ENCODE results near the gene UBE2E2.

Gene UBE2E2

DNA sequence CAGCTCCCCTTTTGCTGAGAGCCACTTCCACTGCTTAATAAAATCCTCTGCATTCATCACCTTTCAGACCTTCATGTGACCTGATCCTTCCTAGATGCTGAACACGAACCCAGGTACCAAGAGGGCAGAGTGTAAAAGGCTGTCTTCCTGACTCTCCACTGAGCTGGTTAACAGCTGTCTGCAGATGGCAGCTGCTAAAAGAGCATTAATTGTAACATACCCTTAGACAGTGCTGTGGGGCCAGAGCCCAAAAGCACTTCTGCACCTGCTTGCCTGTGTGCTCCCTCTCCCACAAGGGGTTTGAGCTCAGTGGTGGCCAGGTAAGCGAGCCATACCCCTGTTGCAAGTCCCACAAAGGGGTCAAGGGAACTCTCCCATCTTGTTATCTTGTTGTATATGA, 187.3 kb downstream of the UBE2E2 start:
- TF ChIP-seq, protein P1, sequence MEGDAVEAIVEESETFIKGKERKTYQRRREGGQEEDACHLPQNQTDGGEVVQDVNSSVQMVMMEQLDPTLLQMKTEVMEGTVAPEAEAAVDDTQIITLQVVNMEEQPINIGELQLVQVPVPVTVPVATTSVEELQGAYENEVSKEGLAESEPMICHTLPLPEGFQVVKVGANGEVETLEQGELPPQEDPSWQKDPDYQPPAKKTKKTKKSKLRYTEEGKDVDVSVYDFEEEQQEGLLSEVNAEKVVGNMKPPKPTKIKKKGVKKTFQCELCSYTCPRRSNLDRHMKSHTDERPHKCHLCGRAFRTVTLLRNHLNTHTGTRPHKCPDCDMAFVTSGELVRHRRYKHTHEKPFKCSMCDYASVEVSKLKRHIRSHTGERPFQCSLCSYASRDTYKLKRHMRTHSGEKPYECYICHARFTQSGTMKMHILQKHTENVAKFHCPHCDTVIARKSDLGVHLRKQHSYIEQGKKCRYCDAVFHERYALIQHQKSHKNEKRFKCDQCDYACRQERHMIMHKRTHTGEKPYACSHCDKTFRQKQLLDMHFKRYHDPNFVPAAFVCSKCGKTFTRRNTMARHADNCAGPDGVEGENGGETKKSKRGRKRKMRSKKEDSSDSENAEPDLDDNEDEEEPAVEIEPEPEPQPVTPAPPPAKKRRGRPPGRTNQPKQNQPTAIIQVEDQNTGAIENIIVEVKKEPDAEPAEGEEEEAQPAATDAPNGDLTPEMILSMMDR (conservative IDR thresholded peaks at IDR 0.05; ENCODE audit: low read length) = no peak
- no peak for TF ChIP-seq EZH2phosphoT487 (IDR thresholded peaks at IDR 0.05; ENCODE audit: borderline replicate concordance)
- Histone ChIP-seq H3K4me1 (ENCODE audit: insufficient read depth, low read length, poor library complexity, severe bottlenecking) (peaks cover 11% of the 10 kb centered on the region), H3K4me2 (ENCODE audit: low read depth, low read length, poor library complexity, severe bottlenecking) (no peak overlapping the region), H3K9ac (ENCODE audit: low read depth, low read length, poor library complexity, severe bottlenecking) (no peak overlapping the region), H3F3A (ENCODE audit: low read depth) (no peaks in the 10 kb centered on the region), H3K79me2 (ENCODE audit: insufficient read depth, low read length) (no peaks in the 10 kb centered on the region), H4K20me1 (ENCODE audit: insufficient read depth, low read length, poor library complexity, severe bottlenecking) (no peaks in the 10 kb centered on the region), H3K4me3 (ENCODE audit: low read length, poor library complexity, severe bottlenecking) (no peak overlapping the region), H3K9me2 (replicated peaks; ENCODE audit: low read depth, low read length) (no peaks in the 10 kb centered on the region), H3K36me3 (ENCODE audit: insufficient read depth, low read length) (no peaks in the 10 kb centered on the region), H3K27me3 (ENCODE audit: insufficient read depth, low read length, poor library complexity, severe bottlenecking) (no peaks in the 10 kb centered on the region), H3K9me3 (ENCODE audit: insufficient read depth, low read depth, low read length) (no peaks in the 10 kb centered on the region), H2AFZ (ENCODE audit: low read length) (no peak overlapping the region)

DNA sequence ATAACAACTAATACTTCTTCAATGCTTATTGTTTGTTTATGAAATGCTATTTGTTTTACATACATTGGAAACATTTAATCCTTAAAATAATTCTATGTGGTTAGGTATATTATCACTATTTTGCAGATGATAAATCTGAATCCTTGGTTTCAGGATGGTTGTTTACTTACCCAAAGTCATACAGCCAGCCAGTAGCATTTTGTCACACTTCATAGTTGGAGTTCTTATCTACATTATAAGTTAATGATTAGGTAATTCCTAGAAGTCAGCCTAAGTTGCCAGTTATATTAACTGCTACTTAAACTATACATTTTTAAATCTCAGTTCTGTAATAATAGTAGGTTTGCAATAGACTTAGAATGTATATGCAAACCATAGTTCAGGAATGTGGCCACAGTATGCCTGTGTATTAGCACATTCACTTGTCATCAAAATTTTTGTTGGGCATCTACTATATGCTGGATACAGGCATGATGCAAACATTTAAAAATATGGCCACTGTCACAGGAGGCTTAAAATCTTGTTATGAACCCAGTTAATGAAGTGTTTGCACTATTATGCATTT, 187.9 kb downstream of the UBE2E2 start:
- Histone ChIP-seq H3K9ac (ENCODE audit: low read depth, low read length, poor library complexity, severe bottlenecking) (no peak overlapping the region), H3K36me3 (ENCODE audit: insufficient read depth, low read length) (no peaks in the 10 kb centered on the region), H4K20me1 (ENCODE audit: insufficient read depth, low read length, poor library complexity, severe bottlenecking) (no peaks in the 10 kb centered on the region), H3K9me3 (ENCODE audit: insufficient read depth, low read depth, low read length) (no peaks in the 10 kb centered on the region), H3K4me3 (ENCODE audit: low read length, poor library complexity, severe bottlenecking) (no peak overlapping the region), H3K27me3 (ENCODE audit: insufficient read depth, low read length, poor library complexity, severe bottlenecking) (no peaks in the 10 kb centered on the region), H3K79me2 (ENCODE audit: insufficient read depth, low read length) (no peaks in the 10 kb centered on the region), H3K9me2 (replicated peaks; ENCODE audit: low read depth, low read length) (no peaks in the 10 kb centered on the region), H3K4me1 (ENCODE audit: insufficient read depth, low read length, poor library complexity, severe bottlenecking) (peaks cover 11% of the 10 kb centered on the region), H3K4me2 (ENCODE audit: low read depth, low read length, poor library complexity, severe bottlenecking) (no peak overlapping the region), H3F3A (ENCODE audit: low read depth) (no peaks in the 10 kb centered on the region), H2AFZ (ENCODE audit: low read length) (no peak overlapping the region)
- TF ChIP-seq EZH2phosphoT487 (IDR thresholded peaks at IDR 0.05; ENCODE audit: borderline replicate concordance) = no peak
- TF ChIP-seq, protein P1 (conservative IDR thresholded peaks at IDR 0.05; ENCODE audit: low read length) = no peak

DNA sequence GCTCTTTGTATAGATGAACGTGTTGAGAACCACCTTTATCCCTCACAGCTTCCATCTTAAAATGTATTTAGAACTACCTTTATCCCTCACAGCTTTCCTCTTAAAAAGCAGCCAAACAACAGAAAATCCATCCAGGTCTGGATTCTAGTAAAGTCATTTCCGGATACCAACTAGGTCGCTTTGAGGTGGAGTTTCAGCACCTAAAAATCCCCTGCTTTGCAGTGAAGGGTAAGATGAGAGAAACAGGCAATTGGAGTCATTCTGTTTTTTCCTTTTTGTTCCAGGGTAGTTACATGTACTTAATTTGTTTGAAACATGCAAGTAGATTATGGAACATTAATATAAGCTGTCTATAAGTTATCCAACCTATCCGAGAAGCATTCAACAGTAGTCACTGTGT, 192.0 kb downstream of the UBE2E2 start:
- TF ChIP-seq EZH2phosphoT487 (IDR thresholded peaks at IDR 0.05; ENCODE audit: borderline replicate concordance) = no peak
- Histone ChIP-seq H3K27me3 (ENCODE audit: insufficient read depth, low read length, poor library complexity, severe bottlenecking) (no peaks in the 10 kb centered on the region), H3K4me1 (ENCODE audit: insufficient read depth, low read length, poor library complexity, severe bottlenecking) (peaks cover 27% of the 10 kb centered on the region), H3K9ac (ENCODE audit: low read depth, low read length, poor library complexity, severe bottlenecking) (no peak overlapping the region), H3K9me3 (ENCODE audit: insufficient read depth, low read depth, low read length) (no peaks in the 10 kb centered on the region), H3F3A (ENCODE audit: low read depth) (no peaks in the 10 kb centered on the region; the same call in 1 of the 2 replicates), H3K36me3 (ENCODE audit: insufficient read depth, low read length) (no peaks in the 10 kb centered on the region), H4K20me1 (ENCODE audit: insufficient read depth, low read length, poor library complexity, severe bottlenecking) (no peaks in the 10 kb centered on the region), H3K4me2 (ENCODE audit: low read depth, low read length, poor library complexity, severe bottlenecking) (no peak overlapping the region), H3K9me2 (replicated peaks; ENCODE audit: low read depth, low read length) (no peaks in the 10 kb centered on the region), H3K4me3 (ENCODE audit: low read length, poor library complexity, severe bottlenecking) (no peak overlapping the region), H3K79me2 (ENCODE audit: insufficient read depth, low read length) (no peaks in the 10 kb centered on the region), H2AFZ (ENCODE audit: low read length) (no peak overlapping the region)

DNA sequence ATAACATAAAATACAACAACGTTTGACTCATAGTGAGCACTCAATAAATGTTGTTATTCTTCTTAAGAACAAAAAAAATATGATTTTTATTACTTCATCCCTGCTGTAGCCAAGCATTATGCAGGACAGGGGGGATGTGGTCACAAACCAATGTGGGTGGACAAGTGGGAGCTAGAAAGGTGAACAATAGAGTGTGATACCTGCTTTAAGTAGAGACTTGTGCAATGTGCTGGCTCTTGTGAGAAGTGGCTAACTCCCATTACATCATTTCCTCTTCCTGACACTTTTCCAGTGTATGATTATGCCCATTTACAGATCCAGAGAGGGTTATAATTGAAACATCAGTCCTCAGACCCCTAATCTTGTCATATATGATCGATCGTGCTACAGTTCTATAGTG, 193.6 kb downstream of the UBE2E2 start:
- H3K9me3 ChIP-seq (ENCODE audit: insufficient read depth, low read depth, low read length) = no peaks in the 10 kb centered on the region
- TF ChIP-seq EZH2phosphoT487 (IDR thresholded peaks at IDR 0.05; ENCODE audit: borderline replicate concordance) = no peak
- TF ChIP-seq, protein P1 (conservative IDR thresholded peaks at IDR 0.05; ENCODE audit: low read length) = no peak
- no peaks in the 10 kb centered on the region for H3K79me2 ChIP-seq (ENCODE audit: insufficient read depth, low read length)
- H3K36me3 ChIP-seq (ENCODE audit: insufficient read depth, low read length) = no peaks in the 10 kb centered on the region
- H2AFZ ChIP-seq (ENCODE audit: low read length) = no peak overlapping the region
- H3K4me1 ChIP-seq (ENCODE audit: insufficient read depth, low read length, poor library complexity, severe bottlenecking) = peaks cover 34% of the 10 kb centered on the region
- no peak overlapping the region for H3K4me3 ChIP-seq (ENCODE audit: low read length, poor library complexity, severe bottlenecking)
- no peaks in the 10 kb centered on the region for H3K27me3 ChIP-seq (ENCODE audit: insufficient read depth, low read length, poor library complexity, severe bottlenecking)
- H4K20me1 ChIP-seq (ENCODE audit: insufficient read depth, low read length, poor library complexity, severe bottlenecking) = no peaks in the 10 kb centered on the region
- no peaks in the 10 kb centered on the region; the same call in 1 of the 2 replicates for H3F3A ChIP-seq (ENCODE audit: low read depth)
- H3K9me2 ChIP-seq (replicated peaks; ENCODE audit: low read depth, low read length) = no peaks in the 10 kb centered on the region
- no peak overlapping the region for H3K4me2 ChIP-seq (ENCODE audit: low read depth, low read length, poor library complexity, severe bottlenecking)
- H3K9ac ChIP-seq (ENCODE audit: low read depth, low read length, poor library complexity, severe bottlenecking) = no peak overlapping the region
